Measurements from ENCODE around the gene TOMM7.
"Not testable (repeated sequence)": the region's sequence is repeated elsewhere in the genome, so short reads cannot be mapped to it uniquely, and the experiment has no call there.

The TOMM7 gene

GRCh38 chr7:22853138-22853537 lies 30.5 kb upstream of the TOMM7 start:
- no peak for DNase-seq

GRCh38 chr7:22851145-22851544 lies 28.5 kb upstream of the TOMM7 start:
- DNase-seq, result no peak

GRCh38 chr7:22850394-22850793 lies 27.7 kb upstream of the TOMM7 start:
- DNase-seq, result not testable (repeated sequence)

- DNase-seq, result no peak
Observed at GRCh38 chr7:22849662-22850061, 27.0 kb upstream of the TOMM7 start.

- DNase-seq, result peak; percentile 37
Observed at GRCh38 chr7:22849172-22849571, 26.5 kb upstream of the TOMM7 start.

GRCh38 chr7:22846961-22847360 lies 24.3 kb upstream of the TOMM7 start:
- DNase-seq, result no peak

GRCh38 chr7:22845221-22845834 lies 22.7 kb upstream of the TOMM7 start:
- no peak for DNase-seq

- DNase-seq, result no peak
Observed at GRCh38 chr7:22843681-22844309, 21.1 kb upstream of the TOMM7 start.

GRCh38 chr7:22842973-22843372 lies 20.3 kb upstream of the TOMM7 start:
- DNase-seq, result no peak

GRCh38 chr7:22842383-22842941 lies 19.8 kb upstream of the TOMM7 start:
- DNase-seq, result no peak

- DNase-seq, result no peak
Observed at GRCh38 chr7:22841954-22842353, 19.3 kb upstream of the TOMM7 start.

- no peak for DNase-seq
Observed at GRCh38 chr7:22837308-22837707, 14.7 kb upstream of the TOMM7 start.

- not testable (repeated sequence) for DNase-seq
Observed at GRCh38 chr7:22836506-22836905, 13.9 kb upstream of the TOMM7 start.

GRCh38 chr7:22833957-22834356 lies 11.3 kb upstream of the TOMM7 start:
- DNase-seq, result no peak

GRCh38 chr7:22833113-22833855 lies 10.6 kb upstream of the TOMM7 start:
- no peak for DNase-seq

GRCh38 chr7:22832401-22832800 lies 9.8 kb upstream of the TOMM7 start:
- DNase-seq, result no peak

GRCh38 chr7:22831602-22832305 lies 9.1 kb upstream of the TOMM7 start:
- peak; percentile 28 for DNase-seq

- peak; percentile 38 for DNase-seq
Observed at GRCh38 chr7:22827563-22827962, 4.9 kb upstream of the TOMM7 start.

GRCh38 chr7:22826593-22826992 lies 3.9 kb upstream of the TOMM7 start:
- no peak for DNase-seq

GRCh38 chr7:22824760-22825159 lies 2.1 kb upstream of the TOMM7 start:
- no peak for DNase-seq

GRCh38 chr7:22823142-22823497 lies 471 bp upstream of the TOMM7 start:
- no peak for DNase-seq

GRCh38 chr7:22821702-22822485 lies 755 bp downstream of the TOMM7 start:
- peak; percentile 38 for DNase-seq

GRCh38 chr7:22819476-22819875 lies 3.2 kb downstream of the TOMM7 start:
- DNase-seq, result no peak
